Liver (tissue), 9 donors: Measurements from ENCODE around the gene DDX54. TPM values are rescaled to one million over a fixed set of nuclear protein-coding genes. Genes with fewer than 3 reads are reported as not detected.

ENCODE experiments used
- DNase-seq: peaks from one replicate; pipeline ENCODE4 v3.0.0-alpha.2; 2017; ENCODE audit warnings: low spot score
- H3K27ac ChIP-seq, 2 donors: one replicate each; pipeline ENCODE4 v1.7.0; 2013; ENCODE audit warnings: inconsistent platforms in 2 of 2, low read length in 2 of 2, control low read depth in 1 of 2, low read depth in 1 of 2, mild to moderate bottlenecking in 1 of 2
- H3K27me3 ChIP-seq, 4 donors: one replicate each; pipeline versions ENCODE4 v1.6.1 to v1.7.0; 2013; ENCODE audit warnings: low read length in 3 of 4, inconsistent platforms in 1 of 4, mild to moderate bottlenecking in 1 of 4, moderate library complexity in 1 of 4; ENCODE audit not compliant: control insufficient read depth in 4 of 4, insufficient read depth in 4 of 4
- H3K36me3 ChIP-seq, 4 donors: one replicate each; pipeline versions ENCODE4 v1.6.1 to v1.7.0; 2013; ENCODE audit warnings: low read length in 3 of 4, mild to moderate bottlenecking in 3 of 4, low read depth in 1 of 4, moderate library complexity in 1 of 4; ENCODE audit not compliant: control insufficient read depth in 4 of 4, insufficient read depth in 3 of 4
- H3K4me1 ChIP-seq, 4 donors: one replicate each; pipeline versions ENCODE4 v1.6.1 to v1.7.0; 2013; ENCODE audit warnings: low read length in 3 of 4, mild to moderate bottlenecking in 3 of 4, moderate library complexity in 1 of 4; ENCODE audit not compliant: control insufficient read depth in 4 of 4, insufficient read depth in 4 of 4
- H3K4me3 ChIP-seq, 3 donors: one replicate each; pipeline versions ENCODE4 v1.6.1 to v1.7.0; 2013; ENCODE audit warnings: low read length in 3 of 3, control low read depth in 1 of 3, low read depth in 1 of 3, mild to moderate bottlenecking in 1 of 3
- H3K9ac ChIP-seq, 2 donors: one replicate each; pipeline ENCODE4 v1.7.0; 2013; ENCODE audit warnings: low read length in 2 of 2, mild to moderate bottlenecking in 2 of 2, moderate library complexity in 2 of 2, control low read depth in 1 of 2, low read depth in 1 of 2
- H3K9me3 ChIP-seq, 4 donors: one replicate each; pipeline versions ENCODE4 v1.6.1 to v1.7.0; 2013; ENCODE audit warnings: low read length in 3 of 4; ENCODE audit not compliant: control insufficient read depth in 4 of 4
- FOXA2 ChIP-seq: IDR thresholded peaks from 2 replicates; pipeline ENCODE4 v1.6.1; 2016; ENCODE audit warnings: antibody characterized with exemption
- GABPA ChIP-seq, 2 donors: IDR thresholded peaks in 1 of 2; conservative IDR thresholded peaks in 1 of 2; 2 replicates each; pipeline ENCODE4 v1.6.1; 2016; ENCODE audit warnings: antibody characterized with exemption in 2 of 2, mild to moderate bottlenecking in 1 of 2, moderate library complexity in 1 of 2
- HNF4A ChIP-seq, 2 donors: conservative IDR thresholded peaks; 2 replicates each; pipeline ENCODE4 v1.6.1; 2016; ENCODE audit warnings: antibody characterized with exemption in 2 of 2, mild to moderate bottlenecking in 2 of 2
- HNF4G ChIP-seq: IDR thresholded peaks from 2 replicates; pipeline ENCODE4 v1.6.1; 2016; ENCODE audit warnings: antibody characterized with exemption
- JUND ChIP-seq, 2 donors: IDR thresholded peaks; 2 replicates each; pipeline ENCODE4 v1.6.1; 2016; ENCODE audit warnings: antibody characterized with exemption in 2 of 2
- NR2F2 ChIP-seq: IDR thresholded peaks from 2 replicates; pipeline ENCODE4 v1.6.1; 2016; ENCODE audit warnings: antibody characterized with exemption
- RAD21 ChIP-seq, 2 donors: IDR thresholded peaks; 2 replicates each; pipeline ENCODE4 v1.6.1; 2016; ENCODE audit warnings: antibody characterized with exemption in 2 of 2, mild to moderate bottlenecking in 2 of 2
- TAF1 ChIP-seq: conservative IDR thresholded peaks from 2 replicates; pipeline ENCODE4 v1.6.1; 2016; ENCODE audit warnings: antibody characterized with exemption, mild to moderate bottlenecking
- YY1 ChIP-seq: IDR thresholded peaks from 2 replicates; pipeline ENCODE4 v1.6.1; 2016; ENCODE audit warnings: antibody characterized with exemption, mild to moderate bottlenecking
- WGBS: extraction: QIAGEN DNeasy Blood & Tissue Kit; methylation state at CpG from one replicate; pipeline ENCODE4 v1.1.7; 2013; 5-methylcytosine and 5-hydroxymethylcytosine counted together
- polyA plus RNA-seq, 2 donors: library from polyadenylated mRNA; stranded (reverse) in 1 of 2; unstranded in 1 of 2; fragments of 200-250 nt in 1 of 2; fragments of >200 nt in 1 of 2; fragmentation: Nextera tagmentation in 1 of 2; extraction: Ambion mirVana in 1 of 2; gene quantifications; one replicate each; pipeline versions ENCODE4 v1.2.1 to v1.2.3, GENCODE V29; 2013 to 2015
- total RNA-seq, 2 donors: library from RNA; depleted of rRNA; stranded (reverse); fragments of >200 nt; gene quantifications; one replicate each; pipeline ENCODE4 v1.2.3, GENCODE V29; 2014
- TF ChIP-seq, protein P1 (sequence below): fragments of 150-350 bp; IDR thresholded peaks from 2 replicates; pipeline ENCODE4 v1.5.1; 2017; ENCODE audit warnings: improper control_type of control experiment, low read depth, low read length; ENCODE audit not compliant: missing input control
- TF ChIP-seq, protein P2 (sequence below): IDR thresholded peaks from 2 replicates; pipeline ENCODE4 v1.6.1; 2016; ENCODE audit warnings: antibody characterized with exemption
- TF ChIP-seq, protein P3 (sequence below): IDR thresholded peaks from 2 replicates; pipeline ENCODE4 v1.6.1; 2016; ENCODE audit warnings: antibody characterized with exemption, mild to moderate bottlenecking
- TF ChIP-seq, protein P4 (sequence below): IDR thresholded peaks from 2 replicates; pipeline ENCODE4 v1.6.1; 2016; ENCODE audit warnings: antibody characterized with exemption
- TF ChIP-seq, protein P5 (sequence below): IDR thresholded peaks from 2 replicates; pipeline ENCODE4 v1.6.1; 2016; ENCODE audit warnings: antibody characterized with exemption
- donor health status: healthy.
- donor health status: healthy.
- donor health status: healthy.
- donor health status: healthy.
- donor health status: healthy.

DDX54 gene
- total and polyA plus RNA-seq, 4 donors, result 20.2 to 28.4 (median 21.6) TPM

DNA sequence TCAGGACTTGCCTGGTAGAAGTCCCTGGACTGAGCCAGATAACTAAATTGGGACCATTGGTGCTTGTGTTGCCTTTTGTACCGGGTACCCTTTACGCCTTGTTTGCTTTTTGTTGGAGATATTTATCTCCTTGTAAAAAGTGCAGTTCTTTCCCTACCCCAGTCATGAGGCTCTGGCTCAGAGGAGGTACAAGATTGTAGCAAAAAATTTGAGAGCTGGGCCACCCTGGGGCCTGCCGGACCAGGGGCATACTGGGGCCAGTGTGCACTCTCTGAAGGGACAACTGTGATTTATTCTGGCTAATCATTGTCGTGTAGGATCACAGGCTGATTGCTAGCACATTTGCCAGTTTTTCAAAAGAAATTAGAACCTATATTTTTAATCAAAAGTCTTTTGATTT lies 49.2 kb upstream of the DDX54 start (continued):
- TF ChIP-seq, protein P1, sequence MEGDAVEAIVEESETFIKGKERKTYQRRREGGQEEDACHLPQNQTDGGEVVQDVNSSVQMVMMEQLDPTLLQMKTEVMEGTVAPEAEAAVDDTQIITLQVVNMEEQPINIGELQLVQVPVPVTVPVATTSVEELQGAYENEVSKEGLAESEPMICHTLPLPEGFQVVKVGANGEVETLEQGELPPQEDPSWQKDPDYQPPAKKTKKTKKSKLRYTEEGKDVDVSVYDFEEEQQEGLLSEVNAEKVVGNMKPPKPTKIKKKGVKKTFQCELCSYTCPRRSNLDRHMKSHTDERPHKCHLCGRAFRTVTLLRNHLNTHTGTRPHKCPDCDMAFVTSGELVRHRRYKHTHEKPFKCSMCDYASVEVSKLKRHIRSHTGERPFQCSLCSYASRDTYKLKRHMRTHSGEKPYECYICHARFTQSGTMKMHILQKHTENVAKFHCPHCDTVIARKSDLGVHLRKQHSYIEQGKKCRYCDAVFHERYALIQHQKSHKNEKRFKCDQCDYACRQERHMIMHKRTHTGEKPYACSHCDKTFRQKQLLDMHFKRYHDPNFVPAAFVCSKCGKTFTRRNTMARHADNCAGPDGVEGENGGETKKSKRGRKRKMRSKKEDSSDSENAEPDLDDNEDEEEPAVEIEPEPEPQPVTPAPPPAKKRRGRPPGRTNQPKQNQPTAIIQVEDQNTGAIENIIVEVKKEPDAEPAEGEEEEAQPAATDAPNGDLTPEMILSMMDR, result no peak
- TF ChIP-seq FOXA2, result no peak
- TF ChIP-seq, protein P2, sequence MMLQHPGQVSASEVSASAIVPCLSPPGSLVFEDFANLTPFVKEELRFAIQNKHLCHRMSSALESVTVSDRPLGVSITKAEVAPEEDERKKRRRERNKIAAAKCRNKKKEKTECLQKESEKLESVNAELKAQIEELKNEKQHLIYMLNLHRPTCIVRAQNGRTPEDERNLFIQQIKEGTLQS, result no peak
- TF ChIP-seq HNF4G, result no peak
- TF ChIP-seq HNF4A (conservative IDR thresholded peaks at IDR 0.05), result no peak

DNA sequence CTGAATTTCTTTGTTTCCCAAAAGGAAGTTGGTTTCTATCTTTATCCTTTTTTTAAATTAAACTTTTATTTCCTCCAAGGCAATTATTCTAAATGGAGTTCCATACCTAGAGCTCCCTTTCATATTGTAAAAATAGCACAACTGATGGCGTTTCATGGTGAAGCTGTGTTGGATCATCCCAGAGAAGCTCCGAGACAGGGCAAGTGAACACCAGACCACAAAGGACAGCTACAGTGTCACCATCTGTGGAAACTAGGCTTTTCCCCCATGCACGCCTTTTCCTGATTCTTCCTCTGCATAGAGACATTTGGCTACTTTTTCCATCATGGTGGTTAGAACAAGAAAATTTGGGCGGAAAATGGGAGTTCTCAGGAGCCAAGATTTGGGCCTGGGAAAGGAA lies 48.7 kb upstream of the DDX54 start:
- Histone ChIP-seq H3K9ac (no peak overlapping the region), H3K4me3 (no peak overlapping the region), H3K4me1 (peaks cover 9 to 36% (median 10%) of the 10 kb centered on the region in 4 donors), H3K9me3 (no peaks in the 10 kb centered on the region), H3K36me3 (peaks cover 2 to 26% (median 20%) of the 10 kb centered on the region in 4 donors), H3K27me3 (no peaks in the 10 kb centered on the region), H3K27ac (no peak overlapping the region)
- TF ChIP-seq, protein P3, sequence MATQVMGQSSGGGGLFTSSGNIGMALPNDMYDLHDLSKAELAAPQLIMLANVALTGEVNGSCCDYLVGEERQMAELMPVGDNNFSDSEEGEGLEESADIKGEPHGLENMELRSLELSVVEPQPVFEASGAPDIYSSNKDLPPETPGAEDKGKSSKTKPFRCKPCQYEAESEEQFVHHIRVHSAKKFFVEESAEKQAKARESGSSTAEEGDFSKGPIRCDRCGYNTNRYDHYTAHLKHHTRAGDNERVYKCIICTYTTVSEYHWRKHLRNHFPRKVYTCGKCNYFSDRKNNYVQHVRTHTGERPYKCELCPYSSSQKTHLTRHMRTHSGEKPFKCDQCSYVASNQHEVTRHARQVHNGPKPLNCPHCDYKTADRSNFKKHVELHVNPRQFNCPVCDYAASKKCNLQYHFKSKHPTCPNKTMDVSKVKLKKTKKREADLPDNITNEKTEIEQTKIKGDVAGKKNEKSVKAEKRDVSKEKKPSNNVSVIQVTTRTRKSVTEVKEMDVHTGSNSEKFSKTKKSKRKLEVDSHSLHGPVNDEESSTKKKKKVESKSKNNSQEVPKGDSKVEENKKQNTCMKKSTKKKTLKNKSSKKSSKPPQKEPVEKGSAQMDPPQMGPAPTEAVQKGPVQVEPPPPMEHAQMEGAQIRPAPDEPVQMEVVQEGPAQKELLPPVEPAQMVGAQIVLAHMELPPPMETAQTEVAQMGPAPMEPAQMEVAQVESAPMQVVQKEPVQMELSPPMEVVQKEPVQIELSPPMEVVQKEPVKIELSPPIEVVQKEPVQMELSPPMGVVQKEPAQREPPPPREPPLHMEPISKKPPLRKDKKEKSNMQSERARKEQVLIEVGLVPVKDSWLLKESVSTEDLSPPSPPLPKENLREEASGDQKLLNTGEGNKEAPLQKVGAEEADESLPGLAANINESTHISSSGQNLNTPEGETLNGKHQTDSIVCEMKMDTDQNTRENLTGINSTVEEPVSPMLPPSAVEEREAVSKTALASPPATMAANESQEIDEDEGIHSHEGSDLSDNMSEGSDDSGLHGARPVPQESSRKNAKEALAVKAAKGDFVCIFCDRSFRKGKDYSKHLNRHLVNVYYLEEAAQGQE, result no peak
- TF ChIP-seq GABPA (IDR thresholded peaks at IDR 0.05 in 1 of 2, conservative IDR thresholded peaks at IDR 0.05 in 1 of 2) (no peak), HNF4A (conservative IDR thresholded peaks at IDR 0.05) (no peak), FOXA2 (no peak), RAD21 (IDR thresholded peaks at IDR 0.05) (no peak), NR2F2 (no peak), JUND (IDR thresholded peaks at IDR 0.05) (no peak), YY1 (no peak), TAF1 (no peak), HNF4G (no peak)
- TF ChIP-seq, protein P2, result no peak
- TF ChIP-seq, protein P4, sequence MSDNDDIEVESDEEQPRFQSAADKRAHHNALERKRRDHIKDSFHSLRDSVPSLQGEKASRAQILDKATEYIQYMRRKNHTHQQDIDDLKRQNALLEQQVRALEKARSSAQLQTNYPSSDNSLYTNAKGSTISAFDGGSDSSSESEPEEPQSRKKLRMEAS, result no peak
- TF ChIP-seq, protein P1, result no peak
- TF ChIP-seq, protein P5, sequence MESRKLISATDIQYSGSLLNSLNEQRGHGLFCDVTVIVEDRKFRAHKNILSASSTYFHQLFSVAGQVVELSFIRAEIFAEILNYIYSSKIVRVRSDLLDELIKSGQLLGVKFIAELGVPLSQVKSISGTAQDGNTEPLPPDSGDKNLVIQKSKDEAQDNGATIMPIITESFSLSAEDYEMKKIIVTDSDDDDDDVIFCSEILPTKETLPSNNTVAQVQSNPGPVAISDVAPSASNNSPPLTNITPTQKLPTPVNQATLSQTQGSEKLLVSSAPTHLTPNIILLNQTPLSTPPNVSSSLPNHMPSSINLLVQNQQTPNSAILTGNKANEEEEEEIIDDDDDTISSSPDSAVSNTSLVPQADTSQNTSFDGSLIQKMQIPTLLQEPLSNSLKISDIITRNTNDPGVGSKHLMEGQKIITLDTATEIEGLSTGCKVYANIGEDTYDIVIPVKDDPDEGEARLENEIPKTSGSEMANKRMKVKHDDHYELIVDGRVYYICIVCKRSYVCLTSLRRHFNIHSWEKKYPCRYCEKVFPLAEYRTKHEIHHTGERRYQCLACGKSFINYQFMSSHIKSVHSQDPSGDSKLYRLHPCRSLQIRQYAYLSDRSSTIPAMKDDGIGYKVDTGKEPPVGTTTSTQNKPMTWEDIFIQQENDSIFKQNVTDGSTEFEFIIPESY, result no peak
- 94% methylated on average over 4 of the region's 4 CpGs for WGBS
- DNase-seq, result no peak
